Parathyroid adenoma (tissue), 2 donors: ENCODE measurements around the gene TMEM167B.

Source experiments
- H2AFZ ChIP-seq: fragments of 300-600 bp; sonication (generic); one replicate; pipeline ENCODE4 v1.7.0; 2017; ENCODE audit warnings: antibody characterized with exemption, mild to moderate bottlenecking
- H3K27ac ChIP-seq: fragments of 300-600 bp; sonication (generic); one replicate; pipeline ENCODE4 v1.7.0; 2017
- H3K27me3 ChIP-seq: fragments of 300-600 bp; sonication (generic); one replicate; pipeline ENCODE4 v1.7.0; 2017; ENCODE audit warnings: low read length; ENCODE audit not compliant: control insufficient read depth, insufficient read depth
- H3K36me3 ChIP-seq: fragments of 300-600 bp; sonication (generic); one replicate; pipeline ENCODE4 v1.7.0; 2017; ENCODE audit warnings: low read length; ENCODE audit not compliant: control insufficient read depth, insufficient read depth
- H3K4me1 ChIP-seq: fragments of 300-600 bp; sonication (generic); one replicate; pipeline ENCODE4 v1.7.0; 2017; ENCODE audit warnings: control low read depth
- H3K4me2 ChIP-seq: fragments of 300-600 bp; sonication (generic); one replicate; pipeline ENCODE4 v1.7.0; 2017; ENCODE audit warnings: low read length
- H3K4me3 ChIP-seq: fragments of 300-600 bp; sonication (generic); one replicate; pipeline ENCODE4 v1.7.0; 2017; ENCODE audit warnings: low read depth, low read length
- H3K79me2 ChIP-seq: fragments of 300-600 bp; sonication (generic); one replicate; pipeline ENCODE4 v1.7.0; 2017; ENCODE audit warnings: control low read depth
- H3K9ac ChIP-seq: fragments of 300-600 bp; sonication (generic); one replicate; pipeline ENCODE4 v1.7.0; 2017; ENCODE audit warnings: mild to moderate bottlenecking
- H3K9me3 ChIP-seq: fragments of 300-600 bp; sonication (generic); one replicate; pipeline ENCODE4 v1.7.0; 2017; ENCODE audit warnings: low read length; ENCODE audit not compliant: control insufficient read depth
- CTCF ChIP-seq: fragments of 300-600 bp; sonication (generic); IDR thresholded peaks from one replicate; pipeline ENCODE4 v1.7.0; 2017; ENCODE audit warnings: antibody characterized with exemption, mild to moderate bottlenecking
- donor health status: primary hyperparathyroidism.

Gene TMEM167B

DNA sequence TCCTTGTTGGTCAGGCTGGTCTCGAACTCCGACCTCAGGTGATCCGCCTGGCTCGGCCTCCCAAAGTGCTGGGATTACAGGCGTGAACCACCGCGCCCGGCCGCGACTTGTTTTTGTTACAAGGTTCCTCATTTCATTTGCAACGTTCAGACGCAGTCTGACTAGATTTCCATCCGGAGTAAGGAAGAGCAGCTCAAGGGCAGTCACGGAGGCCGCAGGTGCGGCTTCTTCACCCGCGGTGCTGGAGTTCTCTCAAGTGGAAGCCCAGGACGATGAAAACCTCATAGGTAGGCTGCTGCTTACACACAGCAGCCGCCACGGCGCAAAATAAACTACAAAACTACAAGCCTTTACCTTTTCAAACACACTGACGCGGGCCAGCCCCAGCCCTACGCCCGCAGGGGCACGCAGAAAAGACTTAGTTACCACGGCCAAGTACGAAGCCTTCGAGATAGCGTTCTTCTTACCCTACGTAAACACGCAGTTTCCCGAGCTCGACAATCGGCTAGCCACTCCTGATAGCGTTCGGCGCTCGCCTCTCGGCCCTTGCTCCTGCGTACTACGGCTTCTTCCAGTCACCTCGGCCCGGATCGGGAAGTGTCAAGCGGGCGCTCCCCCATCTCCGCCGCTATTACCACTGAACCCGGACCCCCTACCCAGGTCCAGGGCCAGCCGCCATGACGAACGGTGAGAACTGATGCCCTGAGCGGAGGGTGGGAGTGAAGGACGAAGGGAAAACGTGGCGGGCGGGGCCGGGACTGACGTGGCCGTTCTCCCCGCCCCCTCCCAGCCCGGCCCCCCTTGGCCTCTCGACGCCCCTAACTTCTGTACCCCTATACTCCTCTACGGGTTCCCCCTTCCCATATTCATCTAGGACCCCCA is at the start of gene TMEM167B:
TMEM167B (plus strand) TSS at position 569 of the 882 bp plus-strand sequence; CDS start at position 678, 109 bp downstream.
- H3K4me3 ChIP-seq: peak within 1 kb of the TSS; percentile 90
- peak within 1 kb of the TSS; percentile 76 for H3K4me2 ChIP-seq
- H3K27me3 ChIP-seq: no peaks in the 10 kb centered on the region
- no peak for TF ChIP-seq CTCF
- H3K27ac ChIP-seq: peak within 1 kb of the TSS; percentile 95
- no peaks in the 10 kb centered on the region for H3K36me3 ChIP-seq
- peak within 1 kb of the TSS; percentile 64 for H3K9ac ChIP-seq
- H3K9me3 ChIP-seq: no peaks in the 10 kb centered on the region
- peaks cover 6% of the 10 kb centered on the region for H3K79me2 ChIP-seq
- H3K4me1 ChIP-seq: peaks cover 5% of the 10 kb centered on the region
- peak within 1 kb of the TSS; percentile 92 for H2AFZ ChIP-seq

GRCh38 chr1:109040989-109041620 is 49.5 kb upstream of the TMEM167B start:
- no peak overlapping the region for H3K27ac ChIP-seq
- peak overlapping the region; percentile 46 for H3K9ac ChIP-seq
- no peak for TF ChIP-seq CTCF
- no peaks in the 10 kb centered on the region for H3K36me3 ChIP-seq
- H3K4me2 ChIP-seq: peak overlapping the region; percentile 77
- no peaks in the 10 kb centered on the region for H3K9me3 ChIP-seq
- no peaks in the 10 kb centered on the region for H3K79me2 ChIP-seq
- no peaks in the 10 kb centered on the region for H3K27me3 ChIP-seq
- H3K4me3 ChIP-seq: peak overlapping the region; percentile 69
- peak overlapping the region; percentile 86 for H2AFZ ChIP-seq
- no peaks in the 10 kb centered on the region for H3K4me1 ChIP-seq

DNA sequence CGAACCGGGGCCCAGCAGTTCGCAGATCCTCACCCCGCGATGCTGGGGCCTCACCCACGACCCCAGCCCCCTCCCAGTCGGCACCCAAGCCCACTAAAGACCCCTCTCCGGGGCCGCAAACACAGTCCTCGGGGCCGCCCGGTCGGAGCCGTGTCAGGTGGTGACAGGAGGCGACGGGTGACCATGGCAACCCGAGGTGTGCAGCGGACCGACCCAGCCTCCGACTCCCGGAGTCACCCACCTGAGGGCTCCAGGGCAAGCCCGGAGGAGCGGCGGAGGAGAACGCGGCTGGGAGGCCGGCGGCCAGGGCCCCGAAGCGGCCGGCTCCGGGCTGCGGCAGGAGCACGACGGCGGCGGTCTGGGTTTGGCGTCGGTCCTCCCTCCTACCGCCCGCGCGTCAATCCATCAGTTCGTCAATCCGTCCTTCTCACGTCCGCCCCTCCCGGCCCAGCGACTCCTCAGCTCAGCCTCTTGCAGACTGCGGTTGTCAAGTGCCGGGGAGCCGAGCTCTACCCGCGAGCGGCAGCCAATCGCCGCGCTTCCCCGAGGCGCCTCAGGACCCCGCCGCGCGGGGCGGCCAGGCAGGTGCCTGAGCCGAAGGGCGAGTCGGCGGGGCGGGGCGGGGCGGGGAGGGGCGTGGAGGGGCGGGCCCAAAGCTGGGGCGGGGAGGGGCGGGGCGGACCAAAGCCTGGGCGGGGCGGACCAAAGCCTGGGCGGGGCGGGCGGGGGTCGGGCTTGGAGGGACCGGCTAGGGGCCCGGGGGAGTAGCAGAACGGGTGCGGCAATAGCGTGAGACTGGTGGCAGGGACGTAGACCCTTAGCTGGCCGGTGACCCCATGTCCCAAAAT is 48.7 kb upstream of the TMEM167B start, which contains the start of gene WDR47:
WDR47 (minus strand) TSS at position 482 of the 848 bp plus-strand sequence. CDS start 18,590 bp downstream, outside the sequence.
- Histone ChIP-seq H3K4me2 (peak within 1 kb of the TSS; percentile 87), H3K9me3 (no peaks in the 10 kb centered on the region), H3K4me3 (peak within 1 kb of the TSS; percentile 69), H3K9ac (peak within 1 kb of the TSS; percentile 46), H3K27me3 (no peaks in the 10 kb centered on the region), H2AFZ (peak within 1 kb of the TSS; percentile 86), H3K36me3 (no peaks in the 10 kb centered on the region), H3K27ac (peak within 1 kb of the TSS; percentile 44), H3K79me2 (no peaks in the 10 kb centered on the region), H3K4me1 (no peaks in the 10 kb centered on the region)
- TF ChIP-seq CTCF: no peak

- Histone ChIP-seq H3K9ac (no peak overlapping the region), H3K4me1 (no peaks in the 10 kb centered on the region), H3K9me3 (no peaks in the 10 kb centered on the region), H3K4me3 (no peak overlapping the region), H3K27me3 (no peaks in the 10 kb centered on the region), H3K27ac (no peak overlapping the region), H3K4me2 (no peak overlapping the region), H3K36me3 (no peaks in the 10 kb centered on the region), H2AFZ (no peak overlapping the region), H3K79me2 (no peaks in the 10 kb centered on the region)
- TF ChIP-seq CTCF: no peak
Measured at GRCh38 chr1:109045595-109045994, 45.0 kb upstream of the TMEM167B start.
